GM19099 (cell line): ENCODE measurements around the gene CD82.

Experiments
- POLR2A ChIP-seq: IDR thresholded peaks from 3 replicates; pipeline ENCODE4 v1.6.1; 2011; ENCODE audit warnings: low read depth; ENCODE audit not compliant: insufficient read length; ENCODE audit errors: extremely low read depth

CD82 gene

GRCh38 chr11:44566952-44567875 lies 1.8 kb downstream of the CD82 start:
- no peak for TF ChIP-seq POLR2A

- no peak for TF ChIP-seq POLR2A
These were observed 2.4 kb downstream of the CD82 start for GRCh38 chr11:44567876-44568256.

GRCh38 chr11:44568331-44568657 lies 2.8 kb downstream of the CD82 start:
- TF ChIP-seq POLR2A = peak; percentile 41

DNA sequence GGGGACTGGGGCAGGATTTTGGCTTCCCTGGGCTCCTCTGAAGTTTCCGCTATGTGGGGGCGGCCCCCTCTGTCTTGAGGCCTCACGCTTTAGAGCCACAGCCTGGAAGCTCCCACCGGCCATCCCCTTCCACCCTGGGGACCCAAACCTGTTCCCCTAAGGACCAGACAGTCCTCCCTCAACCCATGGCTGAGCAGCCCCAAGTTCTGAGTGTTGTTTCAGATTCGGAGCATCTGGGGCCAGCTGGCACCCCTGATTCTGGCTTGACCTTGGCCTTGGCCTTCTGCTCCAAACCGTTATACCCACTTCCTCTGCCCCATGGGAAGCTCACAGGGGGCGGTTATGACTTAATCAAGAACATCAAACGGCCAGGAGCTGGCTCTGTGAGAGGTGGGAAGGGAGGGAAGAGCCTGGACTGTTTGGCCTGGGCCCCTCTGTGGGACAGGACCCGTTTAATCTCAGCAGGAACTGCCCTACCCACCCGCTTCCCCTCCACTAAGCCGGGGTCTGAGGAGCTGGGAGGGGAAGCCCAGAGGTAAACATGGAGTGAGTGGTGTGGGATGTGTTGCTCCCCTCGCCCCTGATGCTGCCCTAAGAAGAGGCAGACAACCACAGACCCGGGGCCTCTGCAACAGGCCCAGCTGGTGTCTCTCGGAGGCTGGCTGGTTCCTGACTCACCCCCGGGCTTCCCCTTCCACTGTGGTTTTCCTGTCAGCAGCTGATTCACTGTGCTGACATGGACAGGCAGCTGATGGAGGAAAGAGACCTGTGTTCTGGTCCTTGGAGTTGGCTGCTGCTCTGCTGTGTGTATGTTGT lies 3.4 kb downstream of the CD82 start:
- TF ChIP-seq POLR2A = peak; percentile 52

DNA sequence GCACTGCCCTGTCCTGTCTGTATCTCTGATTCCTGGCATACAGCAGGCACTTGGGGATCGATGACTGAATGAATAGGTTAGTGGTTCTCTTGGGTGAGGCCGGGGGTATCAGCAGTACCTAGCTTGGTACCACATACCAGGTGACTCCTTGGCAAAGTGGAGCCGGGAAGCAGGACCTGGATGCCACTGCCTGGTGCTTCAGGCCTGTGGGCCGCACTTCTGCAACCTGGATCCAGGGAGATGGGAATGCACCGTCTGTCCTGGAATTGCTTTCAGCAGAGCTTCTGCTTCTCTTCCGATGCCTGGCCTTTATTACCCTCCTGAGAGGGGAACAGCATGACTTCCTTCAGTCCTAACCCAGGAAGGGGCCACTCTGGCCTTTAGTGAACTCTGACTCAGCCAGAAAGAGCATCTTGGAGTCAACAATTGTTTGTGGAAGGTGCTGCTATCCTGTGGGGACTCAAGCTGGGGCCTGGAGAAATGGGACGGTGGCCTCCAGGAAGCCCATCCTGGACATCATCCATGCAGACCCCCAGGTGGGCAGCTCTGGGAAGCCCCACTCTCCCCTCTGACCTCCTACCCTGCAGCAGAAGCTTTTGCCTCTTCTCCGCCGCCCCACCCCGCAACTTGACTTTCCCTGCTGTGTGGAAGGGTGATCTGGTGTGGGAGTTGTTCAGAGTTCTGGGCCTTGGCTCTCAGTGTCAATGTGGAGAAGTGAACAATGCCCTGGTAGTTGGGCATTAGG lies 5.1 kb downstream of the CD82 start:
- TF ChIP-seq POLR2A = no peak

DNA sequence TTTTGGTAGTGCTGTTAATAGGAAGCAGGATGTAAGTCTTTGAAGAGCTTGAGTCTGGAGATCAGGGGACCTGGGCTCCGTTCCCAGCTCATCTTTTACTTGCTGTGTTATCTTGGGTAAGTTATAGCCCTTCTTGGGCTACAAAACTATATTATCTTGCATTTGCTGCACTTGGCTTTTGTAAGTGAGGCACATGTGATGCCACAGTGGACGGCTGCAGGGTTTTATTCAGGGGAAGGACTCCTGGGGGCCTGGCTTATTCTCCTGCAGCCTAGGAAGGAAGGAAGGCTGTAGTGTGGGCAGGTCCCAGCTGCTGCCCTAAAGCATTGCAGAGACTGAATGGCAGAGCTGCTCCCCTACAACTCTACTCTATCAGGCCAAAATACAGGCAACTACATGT lies 6.4 kb downstream of the CD82 start:
- TF ChIP-seq POLR2A = no peak

- no peak for TF ChIP-seq POLR2A
These were observed 7.0 kb downstream of the CD82 start for GRCh38 chr11:44572436-44572835.

- TF ChIP-seq POLR2A = no peak
These were observed 7.4 kb downstream of the CD82 start for GRCh38 chr11:44572884-44573283.

GRCh38 chr11:44573333-44573732 lies 7.9 kb downstream of the CD82 start:
- no peak for TF ChIP-seq POLR2A

- peak; percentile 30 for TF ChIP-seq POLR2A
These were observed 9.3 kb downstream of the CD82 start for GRCh38 chr11:44574610-44575287.

DNA sequence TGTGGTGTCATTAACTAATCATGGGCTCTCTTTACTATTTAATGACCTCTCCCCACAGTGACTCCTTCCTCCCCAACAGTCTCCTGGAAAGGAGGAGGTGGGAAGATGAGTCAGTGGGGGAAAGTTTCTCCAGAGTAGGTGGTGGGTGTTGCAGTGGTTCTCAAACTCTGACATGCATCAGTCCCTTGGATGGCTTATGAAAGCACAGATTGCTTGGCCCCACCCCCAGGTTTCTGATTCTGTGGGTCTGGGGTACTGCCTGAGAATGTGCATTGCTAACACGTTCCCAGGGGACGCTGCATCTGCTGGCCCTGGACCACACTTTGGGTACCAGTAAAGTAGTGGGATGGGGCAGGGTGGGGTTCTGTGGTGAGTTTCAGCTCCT lies 9.8 kb downstream of the CD82 start:
- peak; percentile 12 for TF ChIP-seq POLR2A

DNA sequence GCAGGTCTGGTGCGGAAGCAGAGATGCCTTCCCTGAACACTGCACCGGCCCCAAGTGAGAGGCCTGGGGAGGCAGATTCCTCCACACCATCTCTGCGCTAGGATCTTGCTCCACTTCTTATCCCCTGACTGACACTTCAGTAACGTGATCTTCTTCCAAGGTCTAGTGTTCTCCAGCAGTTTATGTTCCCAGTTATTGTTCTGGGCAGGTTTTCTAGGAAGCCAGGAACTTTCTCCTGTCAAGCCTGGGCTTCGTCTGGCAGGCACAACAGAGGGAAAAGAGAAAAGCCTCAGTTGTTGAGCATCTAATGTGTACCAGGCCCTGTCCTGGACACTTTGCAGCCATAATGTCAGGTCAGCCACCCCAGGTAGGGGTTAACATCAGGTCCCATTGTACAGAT lies 10.5 kb downstream of the CD82 start:
- TF ChIP-seq POLR2A = no peak

DNA sequence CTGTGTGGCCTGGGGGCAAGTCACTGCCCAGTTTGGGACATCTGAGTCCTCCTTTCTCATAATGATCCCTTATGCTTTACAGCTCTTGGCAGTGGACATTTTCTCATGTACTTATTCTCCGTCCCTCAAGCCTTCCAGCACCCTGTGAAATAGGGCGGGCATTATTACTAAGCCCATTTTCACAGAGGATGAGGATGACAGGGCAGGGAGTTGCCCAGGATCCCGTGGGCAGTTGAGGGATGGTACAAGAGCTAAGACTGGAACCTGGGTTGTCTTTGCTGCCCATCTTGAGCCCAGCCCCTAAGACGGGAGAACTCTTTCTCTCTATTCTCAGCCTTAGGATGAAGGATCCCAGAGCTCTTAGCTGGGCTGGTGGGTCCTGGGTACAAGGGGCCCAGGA lies 11.2 kb downstream of the CD82 start:
- peak; percentile 4 for TF ChIP-seq POLR2A

- TF ChIP-seq POLR2A = no peak
These were observed 11.9 kb downstream of the CD82 start for GRCh38 chr11:44577231-44577830.
